Stimulated activated CD4-positive, alpha-beta T cell treated with anti-CD3 and anti-CD28 coated beads, Interleukin-1b, Interleukin-23, amount 100 ng/mL, for 24 hours (primary cell): ENCODE results near the gene SRD5A3.

Experiments
- DNase-seq, 4 experiments: peaks; one replicate each; pipeline ENCODE4 v3.0.0-alpha.2; 2020; ENCODE audit warnings: low read depth in 4 of 4, low spot score in 1 of 4

Gene SRD5A3

GRCh38 chr4:55406545-55406944 is 60.5 kb downstream of the SRD5A3 start:
- DNase-seq, result no peak

- no peak for DNase-seq
These were observed 61.1 kb downstream of the SRD5A3 start for GRCh38 chr4:55407119-55407518.

- DNase-seq, result no peak
These were observed 61.7 kb downstream of the SRD5A3 start for GRCh38 chr4:55407764-55408163.

- DNase-seq, result no peak
These were observed 63.6 kb downstream of the SRD5A3 start for GRCh38 chr4:55409468-55410171.

- DNase-seq, result no peak
These were observed 64.4 kb downstream of the SRD5A3 start for GRCh38 chr4:55410431-55410830.

- DNase-seq, result no peak
These were observed 65.6 kb downstream of the SRD5A3 start for GRCh38 chr4:55411621-55412020.

- no peak for DNase-seq
These were observed 70.1 kb downstream of the SRD5A3 start for GRCh38 chr4:55416176-55416575.
